ENCODE measurements around the gene MCAM. TPM values are rescaled to one million over a fixed set of nuclear protein-coding genes. Genes with fewer than 3 reads are reported as not detected.

MCAM gene, protein sequence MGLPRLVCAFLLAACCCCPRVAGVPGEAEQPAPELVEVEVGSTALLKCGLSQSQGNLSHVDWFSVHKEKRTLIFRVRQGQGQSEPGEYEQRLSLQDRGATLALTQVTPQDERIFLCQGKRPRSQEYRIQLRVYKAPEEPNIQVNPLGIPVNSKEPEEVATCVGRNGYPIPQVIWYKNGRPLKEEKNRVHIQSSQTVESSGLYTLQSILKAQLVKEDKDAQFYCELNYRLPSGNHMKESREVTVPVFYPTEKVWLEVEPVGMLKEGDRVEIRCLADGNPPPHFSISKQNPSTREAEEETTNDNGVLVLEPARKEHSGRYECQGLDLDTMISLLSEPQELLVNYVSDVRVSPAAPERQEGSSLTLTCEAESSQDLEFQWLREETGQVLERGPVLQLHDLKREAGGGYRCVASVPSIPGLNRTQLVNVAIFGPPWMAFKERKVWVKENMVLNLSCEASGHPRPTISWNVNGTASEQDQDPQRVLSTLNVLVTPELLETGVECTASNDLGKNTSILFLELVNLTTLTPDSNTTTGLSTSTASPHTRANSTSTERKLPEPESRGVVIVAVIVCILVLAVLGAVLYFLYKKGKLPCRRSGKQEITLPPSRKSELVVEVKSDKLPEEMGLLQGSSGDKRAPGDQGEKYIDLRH
- total RNA-seq (2014; rRNA removed; shearing (Covaris generic)), result 187 and 195 TPM in 2 replicates
- 1,190 and 1,484 TPM in 2 replicates for polyA plus RNA-seq (2014; cell fraction: nucleus; rRNA removed)

DNA sequence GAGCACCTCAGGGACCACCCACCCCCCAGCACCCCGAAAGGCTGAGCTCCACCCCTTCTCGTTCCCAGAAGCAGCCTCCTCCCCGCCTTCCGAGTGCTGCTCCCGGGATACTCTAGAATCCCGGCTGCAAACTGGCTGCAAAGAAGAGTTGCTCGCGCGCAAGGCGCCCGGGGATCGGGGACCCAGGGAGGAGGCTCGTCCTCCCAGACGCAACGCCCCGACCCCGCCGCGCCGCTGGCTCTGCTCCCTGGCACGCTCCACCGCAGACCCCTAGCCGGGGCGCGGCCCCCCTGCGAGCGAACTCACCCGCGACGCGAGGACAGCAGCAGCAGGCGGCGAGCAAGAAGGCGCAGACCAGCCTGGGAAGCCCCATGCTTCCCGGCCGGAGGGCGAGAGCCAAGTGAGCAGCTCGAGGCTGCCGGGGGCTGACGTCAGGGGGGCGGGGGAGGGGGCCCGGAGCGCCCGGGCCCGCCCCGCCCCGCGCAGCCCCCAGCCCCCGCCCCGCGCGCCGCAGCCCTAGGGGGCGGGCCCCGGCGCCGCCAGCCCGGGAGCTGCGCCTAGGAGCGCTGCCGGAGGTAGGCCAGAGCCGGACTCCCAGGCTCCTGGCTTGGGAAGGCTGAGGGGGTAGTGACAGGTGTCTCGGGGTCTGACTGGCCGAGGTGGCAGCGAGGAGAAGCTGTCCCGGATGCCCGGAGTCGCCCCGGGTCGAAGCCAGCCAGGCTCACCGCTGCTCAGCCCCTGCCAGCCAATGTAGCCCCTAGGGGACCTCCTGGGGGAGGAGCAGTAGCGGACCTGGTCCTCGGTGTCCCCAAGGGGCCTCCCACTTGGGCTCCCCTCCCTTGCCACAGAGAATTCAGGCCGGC, at the start of gene MCAM:
Gene MCAM, minus strand, starts transcription at position 402 of the 863 bp plus-strand sequence. Its CDS starts 29 bp downstream, at position 373.
- no peak for DNase-seq (ENCODE audit: extremely low read depth, low read depth)

DNA sequence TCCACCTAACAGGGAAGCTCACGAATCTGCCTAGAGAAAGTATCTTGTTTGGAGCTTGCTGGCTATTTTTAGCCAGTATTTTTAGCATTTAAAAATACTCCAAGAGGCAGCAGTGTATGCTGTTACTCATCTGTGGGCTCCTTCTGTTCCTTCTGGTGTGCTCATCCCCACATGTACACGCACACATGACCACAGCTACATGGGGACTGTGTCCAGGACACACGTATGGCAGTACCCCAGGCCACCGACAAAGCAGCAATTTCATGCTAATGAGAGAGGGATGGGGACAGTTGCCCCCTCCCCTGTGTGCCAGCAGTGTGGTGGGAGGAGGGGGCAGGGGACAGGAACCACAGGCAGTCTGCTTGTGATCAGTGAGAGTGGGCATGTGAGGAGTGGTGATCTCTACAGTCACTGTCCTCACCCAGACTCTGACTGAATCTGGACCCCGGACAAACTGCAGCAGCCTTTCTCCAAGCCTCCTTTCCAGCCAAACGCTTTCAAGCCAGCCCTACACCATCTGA, 48.2 kb upstream of the MCAM start:
- no peak for DNase-seq (ENCODE audit: extremely low read depth, low read depth)

DNA sequence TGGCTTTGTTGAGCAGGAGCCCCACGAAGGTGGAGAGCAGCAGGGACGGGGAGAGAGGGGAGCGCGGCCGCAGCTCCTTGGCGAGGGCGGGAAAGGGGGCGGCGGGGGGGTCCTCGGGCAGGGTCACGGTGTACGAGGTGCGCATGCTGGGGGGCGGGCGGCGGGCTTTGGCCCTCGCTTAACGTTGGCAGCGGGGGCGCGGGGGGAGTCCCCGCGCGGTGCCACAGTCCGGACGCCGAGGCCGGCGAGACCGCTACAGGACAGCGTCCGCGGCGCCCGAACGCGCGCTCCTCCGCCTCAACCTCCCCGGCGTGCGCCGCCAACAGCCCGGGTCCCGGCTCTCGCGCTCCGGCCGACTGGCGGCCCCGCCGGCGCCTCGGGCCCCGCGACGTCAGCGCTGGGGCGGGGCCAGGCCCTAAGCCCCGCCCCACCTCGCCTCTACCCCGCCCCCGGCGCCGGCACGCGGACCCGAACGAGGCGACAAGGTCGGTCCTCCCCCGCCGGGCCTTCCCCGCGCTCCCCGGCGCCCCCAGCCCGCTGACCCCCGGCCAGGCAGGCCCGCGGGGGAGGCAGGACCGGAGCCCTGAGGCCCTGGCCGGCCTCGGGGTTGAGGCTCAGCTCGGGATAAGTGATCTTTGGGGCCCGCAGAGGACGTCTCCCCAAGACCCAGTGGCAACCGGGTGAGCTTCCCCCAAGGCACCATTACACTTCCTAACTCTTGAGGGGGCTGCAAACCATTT, 47.1 kb upstream of the MCAM start:
- DNase-seq (ENCODE audit: extremely low read depth, low read depth), result peak; percentile 32

DNA sequence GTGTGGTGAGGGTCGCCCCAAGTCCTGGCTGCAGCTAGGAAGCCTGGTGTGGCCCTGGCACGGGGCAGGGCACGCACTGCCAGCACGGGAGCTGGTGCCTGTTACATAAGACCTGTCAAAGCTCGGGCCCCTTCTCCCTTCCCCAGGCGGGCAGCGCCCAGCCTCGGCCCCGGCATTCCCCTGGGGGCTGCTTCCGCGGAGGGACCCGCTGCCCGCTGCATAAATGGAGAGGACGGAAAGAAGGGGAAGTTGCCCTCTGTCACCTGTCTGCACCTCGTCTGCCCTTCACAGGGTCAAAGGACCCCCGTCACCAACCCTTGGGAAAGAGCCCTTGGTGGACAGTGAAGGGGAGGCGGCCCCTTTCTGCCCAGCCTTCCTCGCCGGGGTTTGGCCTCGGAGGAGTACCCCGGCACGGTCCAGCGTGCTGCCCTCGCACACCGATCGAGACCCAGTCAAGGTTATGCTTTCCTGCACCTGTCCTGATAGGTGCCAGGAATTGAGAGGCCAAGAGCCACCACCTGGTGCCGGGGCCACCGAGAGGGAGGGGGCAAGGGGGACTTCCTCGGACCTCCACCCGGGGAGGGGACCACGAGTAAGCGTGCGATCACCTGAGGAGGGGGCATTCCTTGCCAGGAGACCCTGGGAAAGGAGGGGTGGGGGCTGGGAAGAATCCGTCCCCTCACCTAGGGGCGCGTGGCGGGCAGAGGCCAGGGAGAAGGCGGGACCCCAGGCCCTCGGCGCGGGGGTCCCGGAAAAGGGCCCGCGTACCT, 46.3 kb upstream of the MCAM start:
- DNase-seq (ENCODE audit: extremely low read depth, low read depth), result no peak

DNA sequence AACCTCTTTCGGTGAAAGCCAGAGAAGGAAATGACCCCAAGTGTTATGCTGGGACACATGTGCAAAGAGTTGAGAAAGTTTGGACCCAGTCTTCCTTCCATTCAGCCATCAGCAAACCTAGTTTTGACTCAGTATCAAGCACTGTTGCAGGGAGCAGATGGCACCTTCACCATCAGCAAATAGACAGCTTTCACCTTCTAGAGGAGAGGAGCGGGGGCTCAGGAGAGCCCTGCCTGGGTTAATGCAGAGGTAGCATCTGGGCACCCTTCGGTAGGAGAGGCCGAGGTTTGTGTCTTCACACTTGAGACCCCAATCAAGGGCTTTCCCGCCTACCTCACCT, 45.8 kb upstream of the MCAM start:
- no peak for DNase-seq (ENCODE audit: extremely low read depth, low read depth)

DNA sequence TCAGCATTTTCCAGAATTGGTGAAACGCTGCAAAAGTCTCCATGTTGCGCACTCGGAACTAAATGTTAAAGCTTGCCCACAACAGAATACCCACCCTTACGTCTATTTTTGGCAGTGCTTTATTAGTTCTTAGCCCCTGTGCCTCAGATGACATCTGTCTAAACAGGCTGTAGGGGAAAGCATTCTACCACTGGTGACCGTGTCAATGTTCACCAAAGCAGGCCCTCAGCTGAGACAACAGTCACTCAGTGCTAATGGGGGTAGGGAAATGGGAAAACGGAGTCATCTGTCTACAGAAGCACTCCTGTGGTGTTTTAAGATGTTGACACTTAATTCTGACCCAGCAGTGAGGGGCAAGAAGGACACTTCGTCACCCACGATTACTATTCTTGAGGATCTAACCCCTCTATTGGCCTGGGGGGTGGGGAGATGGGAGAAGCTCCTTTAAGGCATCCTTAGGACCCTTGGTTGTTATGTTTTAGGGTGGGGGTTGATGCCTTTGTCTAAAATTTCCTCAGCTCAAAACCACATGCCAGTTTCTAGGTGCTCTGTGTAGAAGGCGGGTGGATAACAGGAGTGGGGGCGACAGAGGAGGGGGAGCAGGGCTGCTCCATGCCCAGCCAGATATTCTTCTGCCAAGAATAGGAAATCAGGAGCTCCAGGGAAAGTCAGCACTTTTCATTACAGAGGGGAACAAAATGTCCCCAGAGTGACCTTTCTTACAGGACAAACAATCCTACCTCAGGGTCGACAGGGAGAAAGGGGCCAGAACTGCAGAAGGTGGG, 45.2 kb upstream of the MCAM start:
- DNase-seq (ENCODE audit: extremely low read depth, low read depth), result no peak

DNA sequence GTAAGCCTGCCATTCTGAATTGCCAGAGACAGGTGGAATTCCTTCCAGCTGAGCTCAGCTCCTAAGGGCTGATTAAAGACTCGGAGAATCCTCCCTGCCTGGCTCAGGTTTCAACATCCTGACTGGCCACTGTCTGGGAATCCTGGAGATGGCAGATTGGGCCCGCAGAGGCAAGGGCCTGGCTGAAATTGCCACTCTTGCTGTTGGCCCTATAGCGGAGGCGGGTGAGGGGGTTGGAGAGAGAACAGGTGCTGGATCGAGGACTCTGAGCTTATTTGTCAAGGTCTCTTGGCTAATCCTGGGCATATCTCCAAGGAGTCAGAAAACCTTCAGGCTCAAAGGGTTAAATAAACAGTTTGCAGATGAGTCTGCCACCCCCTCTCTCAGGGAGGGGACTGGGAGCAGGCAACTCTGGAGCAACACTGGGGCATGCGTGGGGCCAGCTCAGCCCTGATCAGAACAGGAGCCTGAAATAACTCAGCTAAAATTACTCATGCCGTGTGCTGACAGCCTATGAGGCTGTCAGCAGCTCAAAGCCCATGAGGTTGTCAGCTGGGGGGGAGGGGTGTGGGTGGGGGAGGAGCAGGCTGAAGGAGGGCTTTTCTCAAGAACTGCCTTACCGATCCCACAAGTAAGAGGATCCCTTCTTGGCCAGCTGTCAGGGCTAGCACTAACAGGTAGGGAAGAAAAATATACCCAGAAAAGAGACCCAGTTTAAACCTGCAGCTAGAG, 44.3 kb upstream of the MCAM start:
- no peak for DNase-seq (ENCODE audit: extremely low read depth, low read depth)

DNA sequence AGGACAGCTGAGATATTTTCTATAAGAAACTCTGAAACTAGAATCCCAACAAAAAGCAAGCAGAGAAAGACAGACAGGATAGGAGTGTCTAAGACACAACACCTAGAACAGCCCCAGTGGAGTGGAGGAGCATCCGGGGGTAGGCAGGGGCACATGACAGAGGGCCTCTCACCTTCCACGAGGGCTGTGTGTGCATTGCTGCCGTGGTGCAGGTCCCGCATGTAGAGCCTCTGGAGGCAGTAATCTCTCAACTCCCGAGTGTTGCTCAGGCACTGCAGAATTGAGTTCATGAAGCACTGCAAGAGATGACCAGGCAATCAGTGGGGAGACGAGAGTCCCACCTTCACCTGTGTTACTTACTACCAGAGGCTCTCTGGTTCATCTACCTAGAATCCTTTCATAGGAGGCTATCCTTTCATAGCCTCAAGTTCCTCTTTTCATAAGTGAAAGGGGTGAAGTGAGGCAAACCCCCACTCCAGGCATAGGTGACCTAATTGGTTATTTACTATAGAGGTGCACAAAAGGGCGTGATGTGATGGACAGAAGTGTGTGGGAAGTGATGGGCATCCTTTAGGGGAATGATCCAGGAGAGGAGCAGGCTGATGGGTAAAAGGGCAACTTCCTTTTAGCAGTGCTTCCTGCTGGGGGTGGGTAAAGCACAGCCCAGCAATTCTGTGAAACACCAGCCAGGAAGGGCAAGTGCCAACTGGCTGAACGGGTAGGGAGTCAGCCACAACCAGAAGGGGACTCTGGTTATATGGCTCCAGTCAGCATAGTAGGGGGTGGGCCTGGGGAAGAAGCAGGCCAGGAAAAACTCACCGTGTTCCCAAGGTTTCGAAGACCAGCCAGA, 42.7 kb upstream of the MCAM start:
- no peak for DNase-seq (ENCODE audit: extremely low read depth, low read depth)

DNA sequence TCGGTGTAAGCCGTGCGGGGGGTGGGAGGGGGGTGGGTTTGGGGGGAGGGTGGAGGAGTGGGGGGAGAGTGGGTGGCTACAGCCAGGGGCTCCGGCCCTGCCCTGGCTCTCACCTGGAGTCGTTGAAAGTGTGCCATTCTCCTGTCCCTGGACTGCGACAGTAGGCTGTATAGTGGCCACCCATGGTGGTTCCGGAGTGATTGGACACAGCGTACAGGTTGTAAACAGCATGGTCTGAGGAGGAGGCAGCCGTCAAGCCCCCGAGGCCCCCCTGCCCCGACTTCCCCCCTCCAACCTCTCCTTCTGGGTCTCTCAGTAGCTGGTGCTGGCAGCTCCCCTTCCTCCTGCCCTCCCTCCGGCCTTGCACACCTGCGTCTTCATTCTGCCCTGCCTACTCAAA, 40.1 kb upstream of the MCAM start:
- no peak for DNase-seq (ENCODE audit: extremely low read depth, low read depth)

DNA sequence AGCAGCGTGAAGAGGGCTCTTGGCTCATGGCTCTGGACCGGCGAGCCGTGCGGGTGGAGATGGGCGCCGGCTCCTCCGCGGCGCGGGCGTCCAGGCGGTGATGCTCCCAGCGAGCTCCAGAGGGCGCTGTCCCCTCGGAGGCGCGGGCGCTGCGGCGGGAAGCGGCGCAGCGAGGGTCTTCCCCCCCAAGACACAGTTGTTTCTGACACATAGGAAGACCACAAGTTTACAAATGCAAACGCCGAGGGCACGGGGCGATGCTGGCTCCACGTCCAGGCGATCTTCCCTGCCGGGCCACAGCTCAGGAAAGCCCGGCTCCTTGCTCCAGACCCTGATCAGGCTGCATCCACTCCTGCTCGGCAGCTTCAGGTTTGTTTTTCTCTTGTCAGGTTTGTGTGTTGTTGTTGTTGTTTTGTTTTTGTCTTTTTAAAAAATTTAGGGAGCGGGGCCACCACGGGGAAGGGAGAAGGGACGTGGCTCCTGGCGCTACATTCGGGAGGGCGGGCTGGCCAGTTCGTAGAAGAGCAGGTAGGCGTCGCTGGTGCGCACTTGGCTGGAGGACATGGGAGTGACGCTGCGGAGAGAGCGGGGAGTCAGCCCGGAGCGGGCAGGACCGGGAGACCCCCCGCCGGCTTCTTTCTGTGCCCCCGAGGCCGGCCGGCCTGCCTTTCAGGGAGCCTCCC, 39.6 kb upstream of the MCAM start:
- peak; percentile 73 for DNase-seq (ENCODE audit: extremely low read depth, low read depth)

DNA sequence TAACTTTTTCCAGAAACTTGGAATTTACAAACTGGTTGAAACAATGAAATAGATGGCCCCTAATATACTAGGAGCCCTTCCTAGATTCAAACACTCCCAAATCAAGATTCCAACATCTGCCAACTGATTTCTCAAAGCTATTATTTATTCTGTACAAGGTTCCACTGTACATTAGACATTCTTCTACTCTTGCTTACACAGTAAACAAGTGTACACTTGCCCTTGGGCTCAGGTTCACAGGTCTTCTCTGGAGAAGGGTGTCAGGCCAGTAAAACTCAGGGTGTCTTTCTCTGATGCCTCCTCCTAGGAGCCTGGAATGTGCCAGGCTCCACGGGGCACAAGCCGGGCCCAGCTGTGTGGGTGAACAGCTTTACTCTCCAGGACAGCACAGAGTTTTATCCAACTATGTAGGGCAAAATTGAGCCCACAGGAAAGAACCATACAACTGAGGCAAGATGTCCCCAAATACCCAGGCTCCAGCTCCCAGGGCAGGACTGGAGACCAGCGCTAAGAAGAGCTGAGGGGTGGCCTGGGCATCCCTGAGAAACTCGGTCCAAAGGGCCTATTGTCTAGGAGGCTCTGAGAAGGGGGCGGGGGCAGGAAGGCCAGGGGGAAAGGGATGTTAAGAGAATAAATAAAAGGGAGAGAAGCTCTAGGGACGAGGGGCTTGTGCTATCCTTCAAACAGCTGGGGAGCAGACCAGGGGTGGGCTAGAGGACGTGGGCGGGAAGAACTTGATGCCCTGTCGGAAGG, 38.3 kb upstream of the MCAM start:
- DNase-seq (ENCODE audit: extremely low read depth, low read depth), result no peak

DNA sequence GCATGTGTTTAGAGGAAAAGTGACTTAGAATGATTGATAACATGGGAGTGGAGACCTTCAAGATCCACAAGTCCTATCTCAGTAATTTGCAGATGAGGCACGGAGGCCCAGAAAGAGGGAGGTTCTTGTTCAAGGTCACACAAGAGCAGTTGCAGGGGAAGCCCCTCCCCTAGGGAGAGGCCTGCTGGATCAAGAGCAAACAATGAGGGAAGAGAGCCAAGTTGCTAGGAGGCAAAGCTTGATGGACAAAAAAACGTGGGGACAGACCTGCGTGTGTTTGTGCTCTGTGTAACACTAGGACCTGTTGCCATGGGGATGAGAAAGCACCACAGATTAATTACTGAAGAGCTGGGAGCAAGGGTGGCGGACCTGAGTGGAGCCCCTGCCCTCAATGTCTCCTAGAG, 35.9 kb upstream of the MCAM start:
- DNase-seq (ENCODE audit: extremely low read depth, low read depth), result no peak

DNA sequence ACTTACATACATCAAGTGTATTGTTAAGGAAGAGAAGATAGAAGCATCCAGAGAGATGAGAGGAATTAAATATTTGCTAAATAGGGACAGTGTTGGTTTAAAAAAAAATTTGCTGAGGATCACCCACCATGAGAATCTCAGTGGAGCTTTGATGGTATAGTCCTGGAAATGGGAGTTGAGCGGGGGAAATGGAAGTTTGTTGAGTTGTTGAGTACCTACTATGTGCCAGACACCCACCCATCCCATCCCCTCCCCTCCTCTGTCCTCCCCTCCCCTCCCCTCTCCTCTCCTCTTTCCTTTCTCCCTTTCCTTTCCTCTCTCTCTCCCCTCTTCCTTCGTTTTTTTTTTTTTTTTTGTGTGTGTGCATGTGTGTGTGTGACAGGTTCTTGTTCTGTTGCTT, 34.3 kb upstream of the MCAM start:
- no peak for DNase-seq (ENCODE audit: extremely low read depth, low read depth)

DNA sequence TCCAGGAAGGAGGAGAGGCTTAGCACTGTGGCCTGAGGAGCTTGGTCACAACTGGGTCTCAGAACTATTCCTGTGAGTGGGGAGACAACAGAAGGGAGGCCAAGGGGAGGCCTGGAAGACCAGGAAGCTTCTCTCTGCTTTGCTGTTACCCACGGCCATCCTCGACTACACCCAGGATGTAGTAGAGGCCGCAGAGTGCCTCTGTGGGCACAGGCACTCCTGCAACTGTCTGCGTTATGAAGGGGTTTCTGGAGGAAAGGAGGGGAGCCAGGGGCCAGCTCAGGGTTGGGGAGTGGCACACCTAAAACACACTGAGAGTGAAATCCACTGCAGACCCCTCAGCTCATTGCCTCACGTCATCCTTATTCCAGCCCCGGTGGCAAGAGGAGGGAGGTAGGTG, 33.4 kb upstream of the MCAM start:
- DNase-seq (ENCODE audit: extremely low read depth, low read depth), result no peak

DNA sequence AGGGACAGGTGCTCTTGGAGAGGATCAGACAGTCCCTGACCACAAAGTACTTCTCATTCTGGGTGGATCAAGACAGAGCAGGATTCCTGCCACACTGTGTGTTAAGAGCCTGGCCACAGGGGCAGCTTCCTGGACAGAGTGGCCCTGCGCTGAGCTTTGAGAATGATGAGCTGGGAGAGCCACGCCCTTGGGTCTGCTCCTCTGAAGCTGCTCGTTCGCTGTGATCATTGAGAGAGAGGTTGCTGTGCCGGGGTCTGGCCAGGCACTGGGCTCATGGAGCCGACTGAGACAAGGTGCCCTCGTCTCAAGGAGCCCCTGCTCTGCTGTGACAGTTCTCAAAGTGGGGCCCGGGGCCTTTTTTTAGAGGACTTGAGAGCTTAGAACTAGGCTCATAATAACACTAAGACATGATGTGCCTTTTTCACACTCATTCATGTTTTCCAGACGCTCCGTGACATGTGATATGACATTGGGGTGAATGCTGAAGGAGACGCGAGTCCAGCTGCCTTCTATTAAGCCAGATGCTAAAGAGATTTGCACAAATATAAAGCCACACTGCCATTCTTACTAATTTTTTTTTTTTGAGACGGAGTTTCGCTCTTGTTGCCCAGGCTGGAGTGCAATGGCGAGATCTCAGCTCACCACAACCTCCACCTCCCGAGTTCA, 31.1 kb upstream of the MCAM start:
- no peak for DNase-seq (ENCODE audit: extremely low read depth, low read depth)

All from NCI-H460 (cell line).